GM12865 (cell line): ENCODE data around the gene FRMD1.

Experiments
- DNase-seq: peaks from one replicate; pipeline ENCODE4 v3.0.0; 2010; ENCODE audit warnings: low read depth
- H3K4me3 ChIP-seq: 2 replicates; pipeline ENCODE4 v1.5.1; 2011; ENCODE audit warnings: mild to moderate bottlenecking, low read depth, low read length, control low read depth
- TF ChIP-seq, protein P1 (sequence below): IDR thresholded peaks from 2 replicates; pipeline ENCODE4 v1.5.1; 2011; ENCODE audit warnings: low read length, control low read depth, low read depth, inconsistent platforms; ENCODE audit not compliant: insufficient read depth; ENCODE audit errors: missing control alignments

FRMD1 gene

GRCh38 chr6:168058691-168059551 lies 20.1 kb downstream of the FRMD1 start:
- no peak for DNase-seq
- TF ChIP-seq, protein P1, sequence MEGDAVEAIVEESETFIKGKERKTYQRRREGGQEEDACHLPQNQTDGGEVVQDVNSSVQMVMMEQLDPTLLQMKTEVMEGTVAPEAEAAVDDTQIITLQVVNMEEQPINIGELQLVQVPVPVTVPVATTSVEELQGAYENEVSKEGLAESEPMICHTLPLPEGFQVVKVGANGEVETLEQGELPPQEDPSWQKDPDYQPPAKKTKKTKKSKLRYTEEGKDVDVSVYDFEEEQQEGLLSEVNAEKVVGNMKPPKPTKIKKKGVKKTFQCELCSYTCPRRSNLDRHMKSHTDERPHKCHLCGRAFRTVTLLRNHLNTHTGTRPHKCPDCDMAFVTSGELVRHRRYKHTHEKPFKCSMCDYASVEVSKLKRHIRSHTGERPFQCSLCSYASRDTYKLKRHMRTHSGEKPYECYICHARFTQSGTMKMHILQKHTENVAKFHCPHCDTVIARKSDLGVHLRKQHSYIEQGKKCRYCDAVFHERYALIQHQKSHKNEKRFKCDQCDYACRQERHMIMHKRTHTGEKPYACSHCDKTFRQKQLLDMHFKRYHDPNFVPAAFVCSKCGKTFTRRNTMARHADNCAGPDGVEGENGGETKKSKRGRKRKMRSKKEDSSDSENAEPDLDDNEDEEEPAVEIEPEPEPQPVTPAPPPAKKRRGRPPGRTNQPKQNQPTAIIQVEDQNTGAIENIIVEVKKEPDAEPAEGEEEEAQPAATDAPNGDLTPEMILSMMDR = no peak
- H3K4me3 ChIP-seq = no peak overlapping the region

DNA sequence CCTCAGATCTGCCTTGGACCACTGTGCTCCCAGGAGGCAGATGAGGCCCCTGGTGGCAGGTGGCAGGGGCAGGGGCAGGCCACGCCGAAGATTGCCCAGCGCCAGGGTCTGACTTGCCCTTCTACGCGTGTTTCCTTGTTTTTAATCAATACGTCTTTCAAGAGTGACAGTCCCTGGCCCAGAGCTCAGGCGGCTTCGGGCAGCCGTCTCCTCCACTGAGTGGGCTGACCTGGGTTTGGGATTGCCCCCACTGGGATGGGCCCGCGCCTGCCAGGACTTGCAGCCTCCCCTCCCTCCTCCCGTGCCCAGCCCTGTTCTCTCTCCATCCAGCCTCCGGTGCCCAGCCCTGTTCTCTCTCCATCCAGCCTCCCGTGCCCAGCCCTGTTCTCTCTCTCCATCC lies 21.2 kb downstream of the FRMD1 start:
- no peak overlapping the region for H3K4me3 ChIP-seq
- no peak for DNase-seq
- TF ChIP-seq, protein P1 = no peak

GRCh38 chr6:168056892-168057527 lies 22.0 kb downstream of the FRMD1 start:
- TF ChIP-seq, protein P1 = no peak
- DNase-seq = no peak
- H3K4me3 ChIP-seq = no peak overlapping the region

DNA sequence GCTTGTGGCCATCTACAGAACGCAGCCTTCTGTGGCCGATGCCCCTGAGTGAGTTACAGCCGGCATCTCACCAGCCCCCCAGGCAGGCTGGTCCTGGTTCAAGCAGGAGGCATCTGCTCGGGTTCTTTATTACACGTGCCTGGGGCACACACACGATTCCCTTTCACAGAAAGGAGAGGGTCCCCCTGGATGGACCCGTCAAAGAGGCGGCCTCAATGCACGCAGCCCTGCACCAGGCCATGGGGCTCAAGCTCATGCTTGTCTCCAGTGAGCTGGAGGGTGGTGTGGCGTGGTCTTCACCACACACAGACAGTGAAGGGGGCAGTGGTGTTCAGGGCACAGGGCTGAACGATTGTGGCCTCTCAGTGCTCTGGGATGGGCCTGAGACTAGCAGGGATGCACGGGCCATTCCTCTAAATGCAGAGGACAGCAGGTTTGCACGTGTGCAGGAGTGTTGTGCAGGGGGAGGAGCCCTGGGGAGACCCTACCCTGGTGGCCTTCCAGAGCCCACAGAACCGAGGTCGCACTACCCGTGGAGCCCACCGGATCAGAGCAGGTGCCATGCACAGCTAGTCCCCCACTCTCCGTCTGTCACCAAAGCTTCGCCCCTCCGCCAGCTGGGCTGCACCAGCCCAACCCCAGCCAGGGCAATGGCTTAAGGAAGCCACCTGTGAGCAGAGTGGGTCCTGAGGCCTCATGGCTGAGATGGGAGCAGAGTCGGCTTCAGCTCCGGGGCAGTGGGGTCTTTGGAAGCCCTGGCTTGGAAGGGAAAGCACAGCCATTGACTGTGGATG lies 23.1 kb downstream of the FRMD1 start:
- no peak for DNase-seq
- no peak overlapping the region for H3K4me3 ChIP-seq
- TF ChIP-seq, protein P1 = no peak

GRCh38 chr6:168054765-168055560 lies 24.0 kb downstream of the FRMD1 start:
- TF ChIP-seq, protein P1 = no peak
- no peak overlapping the region for H3K4me3 ChIP-seq
- no peak for DNase-seq

- H3K4me3 ChIP-seq = no peak overlapping the region
- TF ChIP-seq, protein P1 = no peak
- DNase-seq = no peak
These were observed 25.0 kb downstream of the FRMD1 start for GRCh38 chr6:168053957-168054471.
